Ovary (tissue), 9 donors: ENCODE data around the gene TBL2. TPM values are rescaled to one million over a fixed set of nuclear protein-coding genes. Genes with fewer than 3 reads are reported as not detected.

Experiments used
- DNase-seq, 5 donors: peaks; one replicate each; pipeline ENCODE4 v3.0.0-alpha.2; 2019 to 2020
- H3K27ac ChIP-seq, 2 donors: fragments of 200-600 bp; one replicate each; pipeline versions ENCODE4 v1.5.1 to v1.8.0; 2019 to 2022
- H3K27me3 ChIP-seq: fragments of 200-600 bp; one replicate; pipeline ENCODE4 v1.8.0; 2022
- H3K36me3 ChIP-seq: fragments of 200-600 bp; sonication (generic); one replicate; pipeline ENCODE4 v1.5.1; 2019
- H3K4me1 ChIP-seq: one replicate; pipeline ENCODE4 v1.8.1; 2013; ENCODE audit warnings: mild to moderate bottlenecking, moderate library complexity; ENCODE audit not compliant: insufficient read depth
- H3K4me3 ChIP-seq: fragments of 200-600 bp; sonication (generic); one replicate; pipeline ENCODE4 v1.5.1; 2017
- H3K9me3 ChIP-seq, 2 donors: fragments of 200-600 bp in 1 of 2; sonication (generic) in 1 of 2; one replicate each; pipeline versions ENCODE4 v1.5.1 to v1.8.1; 2013 to 2019; ENCODE audit warnings: mild to moderate bottlenecking in 1 of 2, moderate library complexity in 1 of 2
- EP300 ChIP-seq: sonication (generic); formaldehyde crosslinking; IDR thresholded peaks from one replicate; pipeline ENCODE4 v1.6.1; 2017; ENCODE audit warnings: antibody characterized with exemption
- POLR2A ChIP-seq: fragments of 450-650 bp; IDR thresholded peaks from one replicate; pipeline ENCODE4 v1.6.1; 2017; ENCODE audit warnings: antibody characterized with exemption, mild to moderate bottlenecking, moderate library complexity
- WGBS, 3 donors: extraction: QIAGEN DNeasy Blood & Tissue Kit in 1 of 3; methylation state at CpG; one replicate each; pipeline versions ENCODE4 v1.1.5 to v1.1.7; 2013 to 2017; 5-methylcytosine and 5-hydroxymethylcytosine counted together
- intact Hi-C, 4 donors: fragments of 100-400 bp; cut with DNase I; formaldehyde crosslinking; loops; one replicate each; pipeline versions ENCODE4 v1.11.0 to v1.15.1; 2022 to 2023
- polyA plus RNA-seq, 2 donors: library from polyadenylated mRNA; stranded (reverse); fragments of 200-250 nt in 1 of 2; fragments of 350-450 nt in 1 of 2; fragmentation: Illumina TruSeq in 1 of 2; extraction: RNeasy Lipid Tissue Mini Kit (QIAGEN cat#74804) in 1 of 2; gene quantifications; one replicate each; pipeline ENCODE4 v1.2.3, GENCODE V29; 2013 to 2014
- total RNA-seq, 7 donors: library from RNA; depleted of rRNA in 2 of 7; stranded (reverse); fragments of >200 nt in 2 of 7; fragmentation: NEBNext Ultra II Directional in 3 of 7; extraction: Animal tissue kit (Norgen Biotek cat#: 25700) in 3 of 7; gene quantifications; one replicate each; pipeline versions ENCODE4 v1.1.0 to v1.2.4, GENCODE V29; 2016 to 2023
- TF ChIP-seq, protein P1 (sequence below), 3 donors: fragments of 450-650 bp in 2 of 3; fragments of 200-600 bp in 1 of 3; IDR thresholded peaks; one replicate each; pipeline versions ENCODE4 v1.5.1 to v1.8.0; 2016 to 2022; ENCODE audit warnings: antibody characterized with exemption in 3 of 3, mild to moderate bottlenecking in 1 of 3
- donor health status: DM: no; HTN: no; CAD: no; lungs with moderate emphysema.
- donor health status: DM: no; HTN: no; CAD: no.
- donor health status: Bipolar disorder and iron deficiency.
- donor health status: DM: yes; HTN: yes; CAD: no.
- donor health status: DM: no; HTN: no; CAD: no.
- donor health status: DM: yes; HTN: yes; CAD: no.

Gene TBL2
- total and polyA plus RNA-seq, 9 donors: 26.6 to 47.3 (median 40.7) TPM

DNA sequence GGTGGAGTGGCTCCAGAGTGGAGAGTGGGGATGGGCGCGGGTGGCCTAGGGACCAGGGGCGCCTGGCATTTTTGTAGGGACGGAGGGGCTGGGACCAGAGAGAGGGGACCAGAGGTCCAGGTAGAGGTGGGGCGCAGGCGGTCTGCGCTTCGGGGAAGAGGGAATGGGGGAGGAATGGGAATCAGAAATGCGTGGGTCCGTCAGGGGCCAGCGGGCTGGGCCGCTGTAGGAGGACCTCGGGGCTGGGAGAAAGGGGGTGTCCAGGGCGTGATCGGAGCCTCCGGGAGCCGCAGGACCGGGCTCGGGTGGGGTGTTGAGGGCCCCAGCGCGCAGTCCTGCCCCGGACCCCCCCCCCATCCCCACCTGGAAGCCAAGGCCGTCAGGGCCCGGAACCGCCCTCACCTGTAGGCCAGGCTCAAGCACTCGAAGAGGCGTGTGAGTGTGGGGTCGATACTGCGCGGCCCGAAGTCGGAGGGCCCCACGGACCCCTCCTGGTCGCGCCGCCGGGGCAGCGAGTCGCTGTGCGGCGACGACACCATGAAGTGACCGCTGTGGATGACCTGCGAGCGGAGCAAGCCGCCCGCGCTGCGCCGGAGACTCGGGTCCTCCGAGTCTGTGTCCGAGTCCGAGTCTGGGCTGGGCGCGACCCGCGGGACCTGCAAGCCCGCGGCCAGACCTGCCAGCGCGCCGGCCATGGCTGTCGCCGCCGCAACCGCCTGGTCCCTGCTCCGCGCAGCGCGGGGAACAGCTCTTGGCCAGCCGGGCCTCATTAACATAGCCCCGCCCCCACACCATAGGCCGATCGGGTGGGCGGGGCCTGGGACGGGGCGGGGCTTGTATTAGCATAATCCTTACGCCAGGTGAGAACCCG, 45.7 kb upstream of the TBL2 start, which contains the start of gene MLXIPL:
Gene MLXIPL (minus strand): TSS at position 725 of the 871 bp plus-strand sequence. CDS start 30 bp downstream, at position 695.
- peak; percentile 43 to 71 (median 52) for DNase-seq

DNA sequence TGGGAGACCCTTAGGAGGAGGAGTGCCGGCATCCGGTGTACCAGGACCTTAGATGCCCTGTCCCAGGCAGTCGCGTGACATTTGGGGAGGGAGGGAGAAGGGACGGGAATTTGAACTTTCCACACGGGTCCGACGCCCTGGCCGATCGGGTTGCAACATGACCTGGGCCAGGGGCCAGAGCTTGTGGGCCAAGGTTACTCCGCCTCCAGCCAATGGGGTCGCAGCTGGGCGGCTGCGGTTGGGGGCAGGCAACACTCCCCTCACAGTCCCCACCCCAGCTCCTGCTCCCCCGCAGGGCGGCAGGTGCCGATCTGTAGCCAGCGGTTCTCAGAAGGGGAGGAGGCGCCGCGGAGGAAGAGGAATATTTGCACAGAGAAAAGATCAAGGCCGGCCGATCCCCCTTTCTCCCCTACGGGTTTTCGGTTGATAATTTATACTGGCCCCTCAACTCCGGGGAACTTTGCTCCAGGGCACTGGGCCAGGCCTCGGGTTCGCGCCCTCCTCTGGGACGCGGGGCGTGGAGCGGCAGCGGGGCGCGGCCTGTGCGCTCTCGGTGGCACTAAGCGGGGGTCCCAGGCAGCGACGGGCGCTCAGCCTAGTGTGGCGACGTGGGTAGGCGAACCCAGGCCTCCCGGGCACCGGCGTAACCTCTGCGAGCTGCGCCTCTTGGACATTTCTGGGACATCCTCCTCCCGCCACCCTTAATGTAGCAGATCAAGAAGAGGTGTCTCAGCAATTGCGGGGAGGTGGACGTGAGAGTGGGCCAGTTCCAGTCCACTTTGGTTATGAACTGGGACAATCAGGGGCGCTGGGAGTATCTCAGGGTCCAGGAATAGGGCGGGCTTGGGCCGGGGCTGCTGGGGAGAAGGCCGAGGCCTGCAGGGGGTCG, 44.8 kb upstream of the TBL2 start:
- peak overlapping the region; percentile 30 for H3K4me3 ChIP-seq
- 2 to 5% (median 3%) methylated on average over 52 to 58 of the region's 58 CpGs for WGBS, 3 donors
- H3K4me1 ChIP-seq: peaks cover 13% of the 10 kb centered on the region
- intact Hi-C loops: no loop called here
- H3K9me3 ChIP-seq: no peaks in the 10 kb centered on the region
- DNase-seq: peak; percentile 41 to 73 (median 47)
- TF ChIP-seq, protein P1, sequence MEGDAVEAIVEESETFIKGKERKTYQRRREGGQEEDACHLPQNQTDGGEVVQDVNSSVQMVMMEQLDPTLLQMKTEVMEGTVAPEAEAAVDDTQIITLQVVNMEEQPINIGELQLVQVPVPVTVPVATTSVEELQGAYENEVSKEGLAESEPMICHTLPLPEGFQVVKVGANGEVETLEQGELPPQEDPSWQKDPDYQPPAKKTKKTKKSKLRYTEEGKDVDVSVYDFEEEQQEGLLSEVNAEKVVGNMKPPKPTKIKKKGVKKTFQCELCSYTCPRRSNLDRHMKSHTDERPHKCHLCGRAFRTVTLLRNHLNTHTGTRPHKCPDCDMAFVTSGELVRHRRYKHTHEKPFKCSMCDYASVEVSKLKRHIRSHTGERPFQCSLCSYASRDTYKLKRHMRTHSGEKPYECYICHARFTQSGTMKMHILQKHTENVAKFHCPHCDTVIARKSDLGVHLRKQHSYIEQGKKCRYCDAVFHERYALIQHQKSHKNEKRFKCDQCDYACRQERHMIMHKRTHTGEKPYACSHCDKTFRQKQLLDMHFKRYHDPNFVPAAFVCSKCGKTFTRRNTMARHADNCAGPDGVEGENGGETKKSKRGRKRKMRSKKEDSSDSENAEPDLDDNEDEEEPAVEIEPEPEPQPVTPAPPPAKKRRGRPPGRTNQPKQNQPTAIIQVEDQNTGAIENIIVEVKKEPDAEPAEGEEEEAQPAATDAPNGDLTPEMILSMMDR (IDR thresholded peaks at IDR 0.05): no peak
- H3K27ac ChIP-seq: no peak overlapping the region
- H3K27me3 ChIP-seq: no peaks in the 10 kb centered on the region
- no peaks in the 10 kb centered on the region for H3K36me3 ChIP-seq

More for the DNA sequence above, 45.7 kb upstream of the TBL2 start, which contains the start of gene MLXIPL:
- Histone ChIP-seq H3K36me3 (no peaks in the 10 kb centered on the region), H3K4me1 (peaks cover 13% of the 10 kb centered on the region), H3K27ac (no peak within 1 kb of the TSS), H3K9me3 (no peaks in the 10 kb centered on the region), H3K4me3 (peak within 1 kb of the TSS; percentile 30), H3K27me3 (no peaks in the 10 kb centered on the region)
- WGBS, 3 donors: 1 to 4% (median 2%) methylated on average over 46 to 80 of the region's 80 CpGs
- intact Hi-C loops: no loop called here
- TF ChIP-seq POLR2A: no peak
- TF ChIP-seq, protein P1 (IDR thresholded peaks at IDR 0.05): no peak
- no peak for TF ChIP-seq EP300

- intact Hi-C loops: no loop called here
- Histone ChIP-seq H3K27ac (no peak overlapping the region), H3K4me1 (peaks cover 13% of the 10 kb centered on the region), H3K27me3 (no peaks in the 10 kb centered on the region), H3K9me3 (no peaks in the 10 kb centered on the region), H3K4me3 (no peak overlapping the region), H3K36me3 (no peaks in the 10 kb centered on the region)
- 14 to 32% (median 23%) methylated on average over 2 of the region's 2 CpGs for WGBS, 3 donors
- DNase-seq: no peak
- TF ChIP-seq POLR2A (no peak), EP300 (no peak)
- TF ChIP-seq, protein P1 (IDR thresholded peaks at IDR 0.05): no peak
Measured at GRCh38 chr7:73622527-73622908, 44.1 kb upstream of the TBL2 start.
